Neural cell (in vitro differentiated cells): ENCODE measurements around the gene CTCF.

Experiments
- CTCF ChIP-seq: fragments of 450-650 bp; IDR thresholded peaks from 2 replicates; pipeline ENCODE4 v1.5.1; 2014; ENCODE audit warnings: antibody characterized with exemption, mild to moderate bottlenecking, moderate library complexity; ENCODE audit not compliant: poor library complexity, severe bottlenecking
- EP300 ChIP-seq: fragments of 450-650 bp; conservative IDR thresholded peaks from 2 replicates; pipeline ENCODE4 v1.6.1; 2014; ENCODE audit warnings: antibody characterized with exemption, mild to moderate bottlenecking, moderate library complexity; ENCODE audit not compliant: poor library complexity, severe bottlenecking
- EZH2 ChIP-seq: fragments of 200-600, 300-800 bp; shearing (Covaris generic), sonication (generic); IDR thresholded peaks from 2 replicates; pipeline ENCODE4 v1.6.1; 2014; ENCODE audit warnings: antibody characterized with exemption, low read length, borderline replicate concordance, mild to moderate bottlenecking; ENCODE audit not compliant: insufficient read depth, poor library complexity, severe bottlenecking
- POLR2AphosphoS5 ChIP-seq: IDR thresholded peaks from 2 replicates; pipeline ENCODE4 v1.6.1; 2012
- RAD21 ChIP-seq: fragments of 450-650 bp; conservative IDR thresholded peaks from 2 replicates; pipeline ENCODE4 v1.6.1; 2014; ENCODE audit warnings: antibody characterized with exemption, mild to moderate bottlenecking, moderate library complexity
- REST ChIP-seq: IDR thresholded peaks from 2 replicates; pipeline ENCODE4 v1.6.1; 2012; ENCODE audit warnings: borderline replicate concordance
- SMC3 ChIP-seq: fragments of 450-650 bp; conservative IDR thresholded peaks from 2 replicates; pipeline ENCODE4 v1.6.1; 2014; ENCODE audit warnings: antibody characterized with exemption, mild to moderate bottlenecking, moderate library complexity; ENCODE audit not compliant: poor library complexity
- TAF1 ChIP-seq: IDR thresholded peaks from 2 replicates; pipeline ENCODE4 v1.6.1; 2012; ENCODE audit warnings: low read depth

GRCh38 chr16:67546091-67546501 is 16.2 kb upstream of the CTCF start:
- no peak for TF ChIP-seq POLR2AphosphoS5
- no peak for TF ChIP-seq SMC3
- no peak for TF ChIP-seq CTCF
- no peak for TF ChIP-seq TAF1
- TF ChIP-seq EZH2 = no peak
- TF ChIP-seq REST = no peak
- no peak for TF ChIP-seq EP300
- no peak for TF ChIP-seq RAD21
